Measurements from ENCODE around the gene DIO3. TPM values are rescaled to one million over a fixed set of nuclear protein-coding genes. Genes with fewer than 3 reads are reported as not detected.

The DIO3 gene
- total RNA-seq, 1 experiment from 2014 or later = not detected

GRCh38 chr14:101587441-101587911 is 26.2 kb downstream of the DIO3 start:
- in situ Hi-C loops (cut with HindIII; ENCODE audit: low pct_unique_long_range_greater_than_20kb, low sequenced_read_pairs) = no loop called here
- no peak for DNase-seq (ENCODE audit: low read depth, low spot score)

DNA sequence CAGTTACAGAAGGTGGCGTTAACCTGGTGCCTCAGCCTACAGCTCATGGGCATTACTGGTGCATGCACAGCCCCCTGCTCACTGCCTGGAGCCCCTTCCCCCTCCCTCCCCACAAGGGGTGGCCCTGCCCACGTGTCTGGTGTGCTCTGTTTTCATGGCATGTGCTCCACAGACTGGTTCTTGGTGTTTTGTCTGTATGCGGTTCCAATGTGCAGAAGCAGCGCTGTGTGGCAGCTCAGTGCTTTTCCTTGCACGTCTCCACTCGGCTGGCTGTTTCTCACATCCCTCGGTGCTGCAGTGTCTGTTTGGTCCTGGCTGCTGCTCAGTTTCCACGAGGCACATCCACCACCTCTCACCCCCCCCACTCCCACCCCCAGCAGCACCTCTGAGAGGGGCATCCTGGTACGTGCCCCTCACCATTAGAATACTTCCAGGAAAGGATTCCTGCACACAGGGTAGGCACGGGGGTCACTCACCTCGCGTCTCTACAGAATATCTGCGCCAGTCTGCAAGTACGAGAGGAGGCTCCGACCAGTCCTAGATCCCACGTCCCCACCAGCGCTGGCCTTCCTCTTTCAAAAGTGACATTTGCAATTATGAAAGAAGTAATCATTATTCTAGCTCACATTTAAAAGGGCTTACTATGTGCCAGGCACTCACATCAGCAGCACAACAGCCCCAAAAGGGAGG is 27.1 kb downstream of the DIO3 start:
- DNase-seq (ENCODE audit: low read depth, low spot score) = no peak
- in situ Hi-C loops (cut with HindIII; ENCODE audit: low pct_unique_long_range_greater_than_20kb, low sequenced_read_pairs) = no loop called here

- no peak for DNase-seq (ENCODE audit: low read depth, low spot score)
- in situ Hi-C loops (cut with HindIII; ENCODE audit: low pct_unique_long_range_greater_than_20kb, low sequenced_read_pairs) = no loop called here
These were observed 27.7 kb downstream of the DIO3 start for GRCh38 chr14:101588990-101589389.

- DNase-seq (ENCODE audit: low read depth, low spot score) = no peak
- in situ Hi-C loops (cut with HindIII; ENCODE audit: low pct_unique_long_range_greater_than_20kb, low sequenced_read_pairs) = no loop called here
These were observed 28.3 kb downstream of the DIO3 start for GRCh38 chr14:101589486-101590015.

GRCh38 chr14:101590062-101590461 is 28.8 kb downstream of the DIO3 start:
- DNase-seq (ENCODE audit: low read depth, low spot score) = no peak

DNA sequence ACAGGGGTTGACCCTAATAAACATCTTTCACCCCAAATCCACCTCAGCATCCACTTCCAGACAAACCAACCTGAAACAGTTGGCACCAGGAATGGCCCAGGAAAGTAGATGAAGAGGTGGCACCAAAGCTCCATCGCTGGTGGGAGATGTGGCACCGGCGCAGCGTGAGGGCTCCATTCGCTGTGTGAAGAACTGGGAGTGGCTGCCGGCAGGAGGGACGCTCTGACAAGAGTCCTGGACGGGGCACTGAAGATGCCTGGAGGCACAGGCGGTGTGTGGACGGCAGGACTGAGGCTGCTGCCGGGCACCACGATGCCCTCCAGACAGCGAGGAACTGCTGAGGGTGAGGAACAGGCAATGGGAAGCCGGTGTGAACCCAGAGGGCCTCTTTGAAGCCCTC is 29.3 kb downstream of the DIO3 start:
- DNase-seq (ENCODE audit: low read depth, low spot score) = no peak
- in situ Hi-C loops (cut with HindIII; ENCODE audit: low pct_unique_long_range_greater_than_20kb, low sequenced_read_pairs) = no loop called here

More at GRCh38 chr14:101590062-101590461, 28.8 kb downstream of the DIO3 start:
- in situ Hi-C loops (cut with HindIII; ENCODE audit: low pct_unique_long_range_greater_than_20kb, low sequenced_read_pairs) = no loop called here

DNA sequence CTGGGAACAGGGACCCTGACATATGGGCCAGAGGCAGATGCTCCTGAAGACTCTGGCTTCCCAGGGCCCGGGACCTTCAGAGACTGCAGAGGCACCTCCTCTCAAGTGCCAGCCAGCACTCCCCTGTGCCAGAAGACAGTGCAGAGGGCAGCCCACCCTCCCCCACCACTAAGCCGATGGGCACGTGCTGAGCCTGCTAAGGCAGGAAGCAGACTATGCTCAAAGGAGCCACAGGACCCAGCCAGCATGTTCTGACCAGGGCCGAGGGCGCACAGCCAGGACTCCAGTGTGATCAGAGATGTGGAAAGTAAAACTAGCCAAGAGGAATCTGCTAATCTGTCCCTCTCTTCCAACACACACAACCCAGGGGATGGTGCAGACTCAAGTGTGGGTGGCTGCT is 29.8 kb downstream of the DIO3 start:
- in situ Hi-C loops (cut with HindIII; ENCODE audit: low pct_unique_long_range_greater_than_20kb, low sequenced_read_pairs) = no loop called here
- no peak for DNase-seq (ENCODE audit: low read depth, low spot score)

DNA sequence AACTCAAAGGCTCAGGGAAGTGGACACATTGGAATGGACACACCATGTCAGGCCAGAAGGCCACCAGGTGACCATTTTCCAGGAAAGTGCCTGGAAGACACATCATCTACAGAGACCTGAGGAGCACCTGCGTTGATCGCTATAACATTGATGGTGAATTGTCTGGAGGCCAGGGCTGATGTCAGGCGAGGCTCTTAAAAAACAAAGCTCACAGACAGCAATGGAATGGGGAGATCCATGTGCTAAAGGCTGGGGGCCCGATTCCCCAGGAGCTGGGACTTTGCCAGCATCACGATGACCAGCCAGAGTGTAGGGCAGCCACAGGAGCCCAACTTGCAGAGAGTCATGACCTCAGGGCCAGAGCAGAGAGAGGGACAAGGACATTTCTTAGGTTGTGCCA is 30.3 kb downstream of the DIO3 start:
- in situ Hi-C loops (cut with HindIII; ENCODE audit: low pct_unique_long_range_greater_than_20kb, low sequenced_read_pairs) = no loop called here
- no peak for DNase-seq (ENCODE audit: low read depth, low spot score)

GRCh38 chr14:101593411-101594238 is 32.3 kb downstream of the DIO3 start:
- no peak for DNase-seq (ENCODE audit: low read depth, low spot score)

GRCh38 chr14:101594511-101595148 is 33.3 kb downstream of the DIO3 start:
- in situ Hi-C loops (cut with HindIII; ENCODE audit: low pct_unique_long_range_greater_than_20kb, low sequenced_read_pairs) = no loop called here
- no peak for DNase-seq (ENCODE audit: low read depth, low spot score)

More at GRCh38 chr14:101593411-101594238, 32.3 kb downstream of the DIO3 start:
- in situ Hi-C loops (cut with HindIII; ENCODE audit: low pct_unique_long_range_greater_than_20kb, low sequenced_read_pairs) = no loop called here

- DNase-seq (ENCODE audit: low read depth, low spot score) = no peak
- in situ Hi-C loops (cut with HindIII; ENCODE audit: low pct_unique_long_range_greater_than_20kb, low sequenced_read_pairs) = no loop called here
These were observed 34.1 kb downstream of the DIO3 start for GRCh38 chr14:101595349-101595748.

DNA sequence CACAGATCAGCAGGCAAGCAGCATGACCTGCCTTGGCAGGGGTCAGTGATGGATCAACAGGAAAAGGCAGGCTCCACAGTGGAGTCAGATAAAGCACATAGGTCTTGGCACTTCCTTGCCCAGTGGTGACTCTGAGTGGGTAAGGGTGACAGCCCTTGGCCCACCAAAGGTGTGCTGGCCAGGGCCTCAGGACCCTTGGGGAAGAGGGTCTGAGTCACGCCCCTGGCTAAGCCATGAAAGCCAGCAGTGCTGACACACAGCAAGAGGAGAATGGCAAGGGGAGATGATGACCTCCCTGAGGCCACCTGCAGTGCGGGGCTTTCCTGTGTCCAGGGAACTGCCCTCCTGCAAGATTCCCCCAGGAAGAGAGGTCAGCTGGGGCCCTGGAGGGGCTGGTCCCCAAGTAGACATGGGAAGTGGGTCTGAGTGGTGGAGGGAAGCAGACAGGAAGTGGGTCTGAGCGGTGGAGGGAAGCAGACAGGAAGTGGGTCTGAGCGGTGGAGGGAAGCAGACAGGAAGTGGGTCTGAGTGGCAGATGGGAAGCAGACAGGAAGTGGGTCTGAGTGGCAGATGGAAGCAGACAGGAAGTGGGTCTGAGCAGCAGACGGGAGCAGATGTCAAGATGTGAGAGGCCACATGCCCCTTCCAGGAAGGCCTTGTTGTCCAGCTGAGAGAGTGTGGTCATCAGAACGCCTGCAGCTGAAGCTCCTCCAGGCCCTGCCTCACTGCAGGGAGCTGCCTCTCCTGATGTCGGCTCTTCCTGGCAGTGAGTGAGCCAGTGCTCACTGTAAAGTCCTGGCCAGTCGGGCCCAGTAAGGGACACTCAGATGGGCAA is 34.8 kb downstream of the DIO3 start:
- DNase-seq (ENCODE audit: low read depth, low spot score) = no peak
- in situ Hi-C loops (cut with HindIII; ENCODE audit: low pct_unique_long_range_greater_than_20kb, low sequenced_read_pairs) = no loop called here

DNA sequence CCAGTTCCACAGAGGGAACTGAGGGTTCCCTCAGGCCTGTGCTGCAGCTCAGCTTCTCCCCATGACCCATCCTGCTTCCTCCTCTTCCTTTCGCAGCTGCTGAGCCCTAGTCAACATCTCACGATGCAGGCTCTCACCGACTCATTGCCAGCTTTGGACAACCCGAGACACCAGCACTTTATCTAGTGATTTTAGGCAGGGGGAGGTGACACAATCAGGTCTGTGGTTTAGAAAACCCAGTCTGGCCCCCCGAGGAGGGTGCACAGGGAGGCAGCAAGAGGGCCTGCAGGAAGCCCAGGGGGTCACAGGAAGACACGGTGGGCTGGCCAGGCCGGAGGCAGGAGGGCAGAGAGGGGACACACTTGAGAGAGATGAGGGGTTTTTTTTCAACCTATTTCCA is 35.4 kb downstream of the DIO3 start:
- in situ Hi-C loops (cut with HindIII; ENCODE audit: low pct_unique_long_range_greater_than_20kb, low sequenced_read_pairs) = no loop called here
- no peak for DNase-seq (ENCODE audit: low read depth, low spot score)

- in situ Hi-C loops (cut with HindIII; ENCODE audit: low pct_unique_long_range_greater_than_20kb, low sequenced_read_pairs) = no loop called here
- DNase-seq (ENCODE audit: low read depth, low spot score) = no peak
These were observed 36.9 kb downstream of the DIO3 start for GRCh38 chr14:101598159-101598558.

- DNase-seq (ENCODE audit: low read depth, low spot score) = no peak
- in situ Hi-C loops (cut with HindIII; ENCODE audit: low pct_unique_long_range_greater_than_20kb, low sequenced_read_pairs) = no loop called here
These were observed 37.4 kb downstream of the DIO3 start for GRCh38 chr14:101598571-101599233.

- in situ Hi-C loops (cut with HindIII; ENCODE audit: low pct_unique_long_range_greater_than_20kb, low sequenced_read_pairs) = no loop called here
- DNase-seq (ENCODE audit: low read depth, low spot score) = no peak
These were observed 38.1 kb downstream of the DIO3 start for GRCh38 chr14:101599234-101599885.
